Activated CD8-positive, alpha-beta memory T cell treated with anti-CD3 and anti-CD28 coated beads for 4 hours (primary cell): Measurements from ENCODE around the gene PGS1.

Experiments
- DNase-seq, 2 donors: peaks; one replicate each; pipeline ENCODE4 v3.0.0-alpha.2; 2020; ENCODE audit warnings: low read depth in 2 of 2

PGS1 gene

GRCh38 chr17:78364436-78365281 lies 13.8 kb upstream of the PGS1 start:
- DNase-seq = no peak

GRCh38 chr17:78365561-78366108 lies 12.8 kb upstream of the PGS1 start:
- no peak for DNase-seq

GRCh38 chr17:78366109-78366848 lies 12.2 kb upstream of the PGS1 start:
- no peak for DNase-seq

GRCh38 chr17:78367193-78367592 lies 11.3 kb upstream of the PGS1 start:
- DNase-seq = no peak

GRCh38 chr17:78368348-78368747 lies 10.1 kb upstream of the PGS1 start:
- DNase-seq = no peak

- DNase-seq = no peak
Measured at GRCh38 chr17:78368854-78369495, 9.5 kb upstream of the PGS1 start.

- no peak for DNase-seq
Measured at GRCh38 chr17:78369791-78370381, 8.6 kb upstream of the PGS1 start.

- no peak for DNase-seq
Measured at GRCh38 chr17:78371056-78371455, 7.4 kb upstream of the PGS1 start.

GRCh38 chr17:78372841-78373240 lies 5.6 kb upstream of the PGS1 start:
- DNase-seq = no peak

- no peak for DNase-seq
Measured at GRCh38 chr17:78374189-78374588, 4.3 kb upstream of the PGS1 start.

GRCh38 chr17:78374631-78375274 lies 3.7 kb upstream of the PGS1 start:
- no peak for DNase-seq

GRCh38 chr17:78375401-78376151 lies 2.9 kb upstream of the PGS1 start:
- DNase-seq = no peak

GRCh38 chr17:78376161-78376560 lies 2.3 kb upstream of the PGS1 start:
- DNase-seq = no peak

- no peak for DNase-seq
Measured at GRCh38 chr17:78377858-78378224, 608 bp upstream of the PGS1 start.

- no peak for DNase-seq
Measured at GRCh38 chr17:78379131-78379491, 662 bp downstream of the PGS1 start.

GRCh38 chr17:78380370-78380769 lies 1.9 kb downstream of the PGS1 start:
- no peak for DNase-seq

- peak in 1 of 2 donors; percentile 33 for DNase-seq
Measured at GRCh38 chr17:78381601-78382232, 3.3 kb downstream of the PGS1 start.

GRCh38 chr17:78383725-78384471 lies 5.4 kb downstream of the PGS1 start:
- no peak for DNase-seq

GRCh38 chr17:78384479-78385175 lies 6.2 kb downstream of the PGS1 start:
- no peak for DNase-seq
